ENCODE data around the gene LRMDA.

Gene LRMDA

DNA sequence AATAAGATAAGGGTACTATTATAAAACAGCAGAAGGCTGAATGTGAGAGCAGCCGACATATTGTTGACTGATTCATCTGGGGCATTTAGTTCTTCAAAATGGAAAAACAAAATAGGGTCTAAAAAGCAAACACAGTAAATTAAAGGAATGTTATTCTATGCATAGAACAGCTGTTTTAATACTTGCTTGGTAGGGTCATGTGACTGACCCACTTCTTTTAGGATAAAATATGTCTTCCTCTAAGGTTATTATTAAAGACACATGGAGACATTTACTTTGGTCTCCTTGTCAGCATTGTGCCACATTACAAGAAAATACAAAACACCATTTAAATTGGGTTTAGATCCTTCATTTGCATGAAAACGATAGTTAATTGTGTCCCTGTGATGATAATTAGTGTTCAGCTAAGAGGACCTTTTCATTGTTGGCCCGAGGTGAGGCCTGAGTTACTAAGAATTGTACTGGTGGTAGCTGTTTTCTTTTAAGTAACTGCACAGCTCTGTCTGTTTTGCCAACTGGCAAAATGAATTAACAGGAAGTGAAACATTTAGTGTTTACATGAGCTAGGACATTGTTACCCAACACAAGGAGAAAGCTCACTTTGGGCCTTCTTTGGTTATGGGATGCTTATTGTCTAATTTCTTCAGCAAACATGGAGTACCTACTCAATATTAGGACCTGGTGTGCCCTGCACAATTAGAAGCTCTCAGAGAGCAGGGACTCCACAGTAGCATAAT is 764.4 kb downstream of the LRMDA start:
- no peak for DNase-seq

DNA sequence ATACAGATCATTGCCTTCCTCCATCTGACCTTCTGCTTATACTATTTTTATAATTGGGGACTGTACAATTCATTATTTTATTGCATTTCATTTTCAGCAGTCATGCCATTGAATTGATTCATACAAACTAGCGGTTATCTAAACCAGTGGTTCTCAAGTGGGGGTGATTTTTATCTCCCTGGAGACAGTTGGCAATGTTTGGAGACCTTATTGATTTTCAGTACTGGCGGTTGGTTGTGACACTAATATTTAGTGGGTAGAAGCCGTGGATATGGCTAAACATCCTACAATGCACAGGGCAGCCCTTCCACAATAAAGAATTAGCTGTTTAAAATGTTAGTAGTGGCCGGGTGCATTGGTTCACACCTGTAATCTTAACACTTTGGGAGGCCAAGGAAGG is 765.9 kb downstream of the LRMDA start:
- no peak for DNase-seq

DNA sequence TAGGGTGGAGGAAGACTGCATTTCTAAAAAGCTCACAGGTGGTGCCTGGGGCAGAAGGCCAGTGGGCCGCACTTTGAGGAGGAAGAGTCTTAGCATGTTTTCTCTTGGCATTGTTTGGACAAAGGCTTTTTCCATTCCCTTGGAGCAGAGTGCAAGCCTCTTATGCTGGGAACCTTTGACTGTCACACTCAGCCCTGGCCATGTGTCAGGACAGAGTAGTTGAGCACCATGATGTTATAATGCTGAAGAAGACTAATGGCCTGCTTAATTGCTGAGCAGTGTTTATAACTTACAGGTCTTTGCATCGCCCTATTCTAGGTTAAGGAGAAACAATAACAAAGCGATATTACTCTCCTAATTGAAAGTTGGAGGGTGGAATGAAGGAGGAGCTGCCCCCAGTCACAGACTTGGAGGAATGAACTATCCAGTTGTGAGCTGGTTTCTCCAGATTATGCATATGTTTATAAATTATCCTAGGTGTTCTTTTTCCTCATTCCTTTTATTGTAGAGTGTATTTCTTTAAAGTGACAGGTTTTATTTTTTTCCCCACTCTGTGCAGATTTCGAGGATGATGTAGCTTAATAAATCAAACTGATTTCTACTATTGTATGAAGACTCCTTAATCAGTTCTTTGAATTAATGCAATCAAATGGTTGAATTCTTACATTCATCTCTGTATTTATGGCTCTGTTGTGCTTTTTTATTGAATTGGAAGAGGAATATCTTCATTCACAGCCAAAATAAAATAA is 767.0 kb downstream of the LRMDA start:
- no peak for DNase-seq

GRCh38 chr10:76201962-76202361 is 770.5 kb downstream of the LRMDA start:
- DNase-seq = no peak

DNA sequence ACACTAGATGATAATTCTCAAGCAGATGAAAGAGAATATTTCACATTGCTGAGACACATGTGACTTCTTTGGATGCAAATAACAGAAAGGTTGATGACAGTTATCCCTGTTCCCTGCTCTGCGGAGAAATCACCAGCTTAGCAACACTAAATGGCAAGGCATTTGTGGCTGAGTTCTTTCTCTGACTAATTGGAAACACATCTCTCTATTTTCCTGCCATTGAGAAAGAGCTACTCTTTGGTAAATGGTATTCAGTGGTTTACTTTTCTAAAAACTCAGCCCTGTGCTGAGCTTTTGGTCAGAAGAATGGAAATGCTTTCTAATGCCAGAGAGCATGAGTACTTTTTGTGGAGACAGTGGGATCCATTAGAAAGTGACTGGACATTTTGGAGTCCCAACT is 771.4 kb downstream of the LRMDA start:
- no peak for DNase-seq

DNA sequence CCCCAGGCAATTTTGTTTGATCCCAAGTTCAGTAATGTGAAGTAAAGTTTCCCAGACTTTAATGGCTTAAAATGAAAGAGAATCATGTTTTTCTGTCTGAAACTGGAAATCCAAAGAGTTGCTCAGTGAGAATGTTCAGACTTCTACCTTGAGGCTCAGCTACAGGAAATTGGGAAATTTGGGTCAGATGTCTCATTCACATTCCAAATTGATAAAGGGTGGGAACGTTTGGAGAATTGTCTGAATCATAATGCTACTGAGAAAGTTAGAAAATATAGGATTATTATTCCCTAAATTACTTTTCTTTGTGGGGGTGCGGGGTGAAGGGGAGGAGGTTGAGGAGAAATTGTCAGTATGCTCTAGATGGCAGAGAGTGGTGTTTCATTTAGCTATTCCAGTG is 773.9 kb downstream of the LRMDA start:
- no peak for DNase-seq

DNA sequence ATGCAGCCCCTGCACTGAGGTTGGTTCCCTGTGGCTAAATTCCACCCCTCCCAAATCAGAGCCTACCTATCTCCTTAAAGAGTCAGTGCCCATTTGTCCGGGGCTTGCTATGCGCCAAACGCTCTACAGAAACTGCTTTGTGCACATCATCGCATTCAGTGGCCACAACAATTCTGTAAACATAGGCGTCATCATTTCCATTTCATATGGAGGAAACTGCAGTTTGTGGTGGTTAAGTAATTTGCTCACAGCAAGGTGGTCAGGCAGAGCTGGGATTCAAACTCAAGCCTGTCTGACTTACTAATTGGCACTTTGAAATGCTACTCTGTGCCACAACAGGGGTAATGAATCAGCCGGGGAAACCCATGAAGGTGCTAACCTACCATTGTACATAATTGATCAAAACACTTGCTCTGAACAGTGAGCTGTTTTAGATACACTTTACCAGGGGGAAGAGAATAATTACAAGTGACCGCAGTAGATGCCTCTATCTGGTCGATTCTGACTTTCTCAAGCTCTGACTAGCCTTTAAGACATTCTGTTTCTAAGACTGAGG is 775.5 kb downstream of the LRMDA start:
- DNase-seq = no peak

- DNase-seq = no peak
Measured at GRCh38 chr10:76209135-76209534, 777.7 kb downstream of the LRMDA start.

- no peak for DNase-seq
Measured at GRCh38 chr10:76210211-76210610, 778.8 kb downstream of the LRMDA start.

DNA sequence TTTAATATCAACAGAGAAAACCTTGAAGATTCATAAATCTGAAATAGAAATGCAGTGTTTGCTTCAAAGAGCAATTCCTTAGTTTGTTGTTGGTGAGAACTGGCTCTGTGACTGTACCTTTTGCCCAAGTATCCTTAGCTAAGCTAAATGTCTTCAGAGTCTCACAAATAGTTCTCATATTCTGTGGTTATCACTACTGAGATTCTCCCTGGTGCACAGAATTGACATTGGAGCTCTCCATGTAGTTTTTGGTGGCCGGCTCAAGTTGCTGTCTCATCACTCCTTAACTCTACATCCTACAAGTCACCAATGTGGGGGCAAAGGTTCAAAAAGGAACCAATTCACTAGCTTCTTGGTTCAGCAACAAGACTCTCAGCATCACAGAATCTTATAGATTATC is 780.3 kb downstream of the LRMDA start:
- DNase-seq = no peak

DNA sequence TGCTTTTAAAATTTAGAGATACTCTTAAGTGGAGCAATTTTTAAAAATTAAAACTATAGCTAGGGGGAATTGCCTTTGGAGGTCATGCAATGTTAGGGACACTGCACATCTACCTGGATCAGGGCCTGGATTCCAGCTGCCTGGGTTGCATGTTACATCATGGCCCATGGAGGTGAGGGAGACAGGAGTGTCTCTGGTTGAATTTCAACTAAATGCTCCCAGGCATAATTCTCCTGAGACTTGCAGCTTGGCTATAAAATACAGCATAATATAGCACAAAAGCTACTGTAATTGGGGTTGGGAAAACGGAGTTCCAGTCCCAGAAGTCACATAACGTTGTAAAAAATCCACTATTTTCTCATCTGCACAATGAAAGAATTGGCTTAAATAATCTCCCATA is 782.5 kb downstream of the LRMDA start:
- DNase-seq = no peak

DNA sequence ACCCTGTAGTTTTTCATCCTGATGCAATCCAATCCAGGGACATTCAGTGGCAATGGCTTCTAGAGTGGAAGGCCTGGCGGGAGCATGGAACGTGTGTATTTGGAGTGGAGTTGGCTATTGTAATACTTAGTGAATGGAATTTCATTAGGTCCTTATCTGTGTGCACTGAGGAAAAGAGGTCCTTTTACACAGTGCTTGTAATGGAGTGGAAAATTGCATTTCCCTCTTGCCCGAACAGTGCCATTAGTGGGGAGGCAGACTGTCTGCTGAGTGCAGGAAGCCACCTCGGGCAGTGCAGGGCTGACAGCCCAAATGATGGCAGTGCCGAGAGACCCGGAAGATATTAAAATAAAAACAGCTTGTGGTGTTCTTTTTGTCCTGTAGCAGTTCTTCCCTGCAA is 786.6 kb downstream of the LRMDA start:
- DNase-seq = no peak

GRCh38 chr10:76229341-76229740 is 797.9 kb downstream of the LRMDA start:
- no peak for DNase-seq

DNA sequence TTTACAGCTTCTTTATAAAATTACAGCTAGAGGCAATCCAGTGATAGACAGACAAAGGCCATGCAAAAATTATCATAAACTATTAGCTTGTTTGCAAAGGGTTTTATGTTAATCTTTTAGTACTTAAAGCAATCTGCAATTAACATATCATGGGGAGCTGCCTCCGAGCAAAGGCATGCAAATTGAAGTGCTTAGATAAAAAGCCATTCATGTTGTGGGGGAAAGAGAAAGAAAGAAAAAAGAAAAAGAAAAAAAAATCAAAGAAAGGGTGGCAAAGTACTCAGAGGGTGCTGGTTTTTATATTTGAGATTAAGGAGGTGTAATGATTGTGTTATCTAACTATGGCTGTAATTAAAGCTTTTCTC is 799.5 kb downstream of the LRMDA start:
- DNase-seq = peak; percentile 19 to 27

DNA sequence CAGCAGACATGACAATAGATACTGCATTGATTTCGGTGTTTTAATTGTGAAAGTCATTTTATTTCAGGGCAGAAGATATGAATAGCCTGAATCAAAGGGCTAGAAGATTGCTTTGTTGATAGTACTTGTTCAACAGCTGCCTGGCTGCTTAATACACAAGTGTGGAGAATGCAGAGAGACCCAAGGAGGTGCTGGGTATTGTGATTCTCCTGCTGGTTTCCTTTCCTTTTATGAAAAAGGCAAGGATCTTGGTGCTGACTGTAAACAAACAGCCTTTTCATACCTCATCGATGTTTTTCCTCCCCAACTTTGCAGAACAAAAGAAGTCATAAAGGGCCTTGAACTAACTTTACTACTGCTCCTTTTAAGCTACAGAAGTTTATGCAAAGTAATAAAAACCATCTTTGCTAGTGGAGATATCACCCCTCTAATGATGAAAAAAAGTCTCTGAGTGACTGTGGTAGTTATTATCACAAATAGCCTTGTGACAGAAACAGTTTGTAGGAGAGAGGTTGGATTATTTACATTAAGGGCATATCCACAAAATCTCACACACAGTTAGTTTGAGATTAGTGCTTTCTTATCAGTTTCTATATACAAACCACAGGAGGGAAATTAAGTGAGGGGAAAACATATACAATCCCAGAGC is 800.0 kb downstream of the LRMDA start:
- no peak for DNase-seq

GRCh38 chr10:76234499-76235226 is 803.2 kb downstream of the LRMDA start:
- DNase-seq = no peak

DNA sequence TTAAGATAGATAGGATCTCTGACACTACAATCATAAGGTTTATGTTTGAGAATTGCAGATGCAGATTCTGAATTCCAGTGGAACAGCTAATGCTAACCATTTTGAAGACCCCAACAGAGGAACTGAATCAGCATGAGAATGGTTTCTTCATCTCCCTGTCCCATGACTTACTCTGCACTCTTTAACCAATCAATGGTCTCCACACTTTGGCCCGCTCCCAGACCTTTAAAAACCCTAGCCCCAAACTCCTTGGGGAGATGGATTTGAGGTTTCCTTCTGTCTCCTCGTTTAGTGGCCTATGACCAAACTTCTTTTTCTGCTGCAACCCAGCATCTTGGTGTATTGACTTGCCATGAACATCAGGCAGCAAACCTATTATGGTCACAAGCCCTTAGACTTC is 804.9 kb downstream of the LRMDA start:
- DNase-seq = no peak

GRCh38 chr10:76242956-76243355 is 811.5 kb downstream of the LRMDA start:
- DNase-seq = no peak

- no peak for DNase-seq
Measured at GRCh38 chr10:76244061-76244686, 812.8 kb downstream of the LRMDA start.

DNA sequence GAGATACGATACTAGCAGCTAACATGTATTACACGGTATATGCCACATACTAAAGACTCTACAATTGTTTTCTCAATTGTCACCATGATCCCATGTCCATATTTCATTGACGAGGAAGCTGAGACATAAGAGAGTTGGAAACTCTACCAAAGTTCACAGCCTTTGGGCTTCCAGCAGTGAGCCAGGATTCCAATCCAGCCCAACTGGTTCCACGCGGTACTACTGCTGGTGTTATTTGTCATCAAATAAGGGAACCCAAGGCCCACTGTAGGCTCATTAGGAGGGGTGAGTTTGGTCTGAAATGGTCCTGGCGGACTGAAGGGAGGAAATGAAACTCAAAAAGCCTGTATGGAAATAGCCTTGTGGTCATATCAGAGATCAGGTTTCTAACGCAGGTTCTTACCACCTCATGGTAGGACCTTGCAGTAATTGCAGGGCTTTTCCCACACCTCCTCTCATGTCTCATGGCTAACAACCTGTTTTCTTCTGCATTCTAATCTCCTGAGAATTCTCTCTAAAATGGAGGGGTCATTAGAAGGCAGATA is 814.6 kb downstream of the LRMDA start:
- DNase-seq = no peak

DNA sequence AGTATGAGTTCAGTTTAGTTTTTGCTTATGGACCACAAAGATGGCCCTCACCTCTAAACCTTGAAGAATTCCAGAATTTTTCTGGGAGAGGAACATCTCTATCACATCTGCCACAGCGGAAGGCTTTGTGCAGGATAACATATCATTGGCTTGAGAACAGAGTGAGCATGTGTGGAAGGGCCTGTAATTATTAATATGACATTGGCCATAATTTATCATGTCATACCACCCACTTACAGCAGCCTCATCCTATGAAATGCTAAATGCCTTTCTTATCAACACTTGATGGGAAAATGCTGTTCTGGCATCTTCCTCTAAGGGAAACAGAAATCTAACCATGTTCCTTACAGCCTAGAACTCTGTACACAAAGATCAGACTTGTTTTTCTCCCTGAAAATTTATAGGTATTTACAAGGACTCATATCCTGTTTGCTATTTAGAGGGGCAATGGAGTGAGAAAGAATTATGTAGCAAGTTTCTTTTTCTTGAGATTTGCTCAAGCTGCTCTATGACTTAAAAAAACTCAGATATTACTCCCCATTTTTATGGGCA is 817.3 kb downstream of the LRMDA start:
- no peak for DNase-seq

Data from NCI-H526 (cell line).